ENCODE data around the gene DNAJC4.

Gene DNAJC4

GRCh38 chr11:64241491-64242374 is 11.4 kb downstream of the DNAJC4 start:
- TF ChIP-seq ZBTB7A (IDR thresholded peaks at IDR 0.05; ENCODE audit: low read depth) (peak; percentile 29; the same call in 1 of the 2 replicates), TAF1 (IDR thresholded peaks at IDR 0.05; ENCODE audit: low read depth) (peak; percentile 65), EGR1 (IDR thresholded peaks at IDR 0.05) (peak; percentile 53), YY1 (IDR thresholded peaks at IDR 0.05; ENCODE audit: low read depth) (peak; percentile 81), TCF12 (IDR thresholded peaks at IDR 0.05; ENCODE audit: low read depth) (no peak)
- TF ChIP-seq, protein P1, sequence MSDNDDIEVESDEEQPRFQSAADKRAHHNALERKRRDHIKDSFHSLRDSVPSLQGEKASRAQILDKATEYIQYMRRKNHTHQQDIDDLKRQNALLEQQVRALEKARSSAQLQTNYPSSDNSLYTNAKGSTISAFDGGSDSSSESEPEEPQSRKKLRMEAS (IDR thresholded peaks at IDR 0.05) = no peak

DNA sequence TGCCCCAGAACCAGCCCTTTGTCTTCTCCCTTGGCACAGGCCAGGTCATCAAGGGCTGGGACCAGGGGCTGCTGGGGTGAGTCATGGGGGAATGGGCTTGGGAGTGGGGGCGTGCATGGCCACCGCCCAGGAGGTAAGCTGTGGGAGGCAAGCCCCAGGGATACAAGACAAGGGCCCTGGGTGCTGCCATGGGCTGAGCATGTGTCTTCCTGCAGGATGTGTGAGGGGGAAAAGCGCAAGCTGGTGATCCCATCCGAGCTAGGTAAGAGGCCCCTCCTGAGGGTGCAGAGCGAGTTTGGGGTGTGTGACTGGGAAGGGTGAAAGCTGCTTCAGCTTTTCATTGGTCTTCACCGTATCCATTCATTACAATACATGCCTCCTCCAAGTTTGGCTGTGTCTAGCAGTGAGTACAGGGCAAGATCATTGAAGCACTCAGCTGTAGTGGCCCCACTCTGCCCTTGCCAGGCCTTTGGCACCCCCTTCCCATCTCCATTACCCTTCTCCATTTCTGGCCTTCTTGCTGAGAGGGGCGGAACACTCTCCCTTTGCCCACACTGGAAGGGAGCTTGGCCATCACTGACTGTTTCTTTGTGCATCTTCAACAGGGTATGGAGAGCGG is 13.0 kb downstream of the DNAJC4 start:
- no peak for TF ChIP-seq CREB1 (IDR thresholded peaks at IDR 0.05; ENCODE audit: low read depth)

- no peak for TF ChIP-seq TCF12 (IDR thresholded peaks at IDR 0.05; ENCODE audit: low read depth)
- TF ChIP-seq ZBTB7A (IDR thresholded peaks at IDR 0.05; ENCODE audit: low read depth) = no peak
- no peak for TF ChIP-seq CREB1 (IDR thresholded peaks at IDR 0.05; ENCODE audit: low read depth)
- no peak for TF ChIP-seq CEBPB (IDR thresholded peaks at IDR 0.05)
- TF ChIP-seq NFIC (IDR thresholded peaks at IDR 0.05) = no peak
- TF ChIP-seq RAD21 (IDR thresholded peaks at IDR 0.05; ENCODE audit: low read depth) = no peak
- no peak for TF ChIP-seq TAF1 (IDR thresholded peaks at IDR 0.05; ENCODE audit: low read depth)
Observed at GRCh38 chr11:64244107-64244506, 13.8 kb downstream of the DNAJC4 start.

DNA sequence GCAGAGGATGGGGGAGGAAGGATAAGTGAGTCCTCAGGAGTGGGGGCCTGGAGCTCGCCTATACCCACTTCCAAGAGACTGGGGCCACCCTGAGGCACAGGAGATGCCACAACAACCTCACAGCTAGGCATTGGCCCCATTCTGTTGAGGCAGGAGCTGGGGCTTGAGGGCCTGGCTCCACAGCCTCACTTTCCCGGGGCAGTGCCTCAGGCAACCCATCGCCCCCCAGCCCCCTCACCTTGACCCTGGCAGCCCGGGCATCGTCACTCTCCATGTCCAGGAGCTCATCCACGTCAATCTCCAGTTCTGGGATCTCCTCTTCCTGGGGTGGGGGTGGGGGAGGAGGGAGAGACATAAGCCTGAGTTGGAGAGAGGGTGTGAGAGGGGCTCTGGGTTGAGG is 14.6 kb downstream of the DNAJC4 start:
- TF ChIP-seq EP300 (IDR thresholded peaks at IDR 0.05; ENCODE audit: borderline replicate concordance) (no peak), EGR1 (IDR thresholded peaks at IDR 0.05) (no peak), ZBTB7A (IDR thresholded peaks at IDR 0.05; ENCODE audit: low read depth) (no peak), NFIC (IDR thresholded peaks at IDR 0.05) (no peak)
- TF ChIP-seq, protein P1 (IDR thresholded peaks at IDR 0.05) = no peak
- TF ChIP-seq, protein P2, sequence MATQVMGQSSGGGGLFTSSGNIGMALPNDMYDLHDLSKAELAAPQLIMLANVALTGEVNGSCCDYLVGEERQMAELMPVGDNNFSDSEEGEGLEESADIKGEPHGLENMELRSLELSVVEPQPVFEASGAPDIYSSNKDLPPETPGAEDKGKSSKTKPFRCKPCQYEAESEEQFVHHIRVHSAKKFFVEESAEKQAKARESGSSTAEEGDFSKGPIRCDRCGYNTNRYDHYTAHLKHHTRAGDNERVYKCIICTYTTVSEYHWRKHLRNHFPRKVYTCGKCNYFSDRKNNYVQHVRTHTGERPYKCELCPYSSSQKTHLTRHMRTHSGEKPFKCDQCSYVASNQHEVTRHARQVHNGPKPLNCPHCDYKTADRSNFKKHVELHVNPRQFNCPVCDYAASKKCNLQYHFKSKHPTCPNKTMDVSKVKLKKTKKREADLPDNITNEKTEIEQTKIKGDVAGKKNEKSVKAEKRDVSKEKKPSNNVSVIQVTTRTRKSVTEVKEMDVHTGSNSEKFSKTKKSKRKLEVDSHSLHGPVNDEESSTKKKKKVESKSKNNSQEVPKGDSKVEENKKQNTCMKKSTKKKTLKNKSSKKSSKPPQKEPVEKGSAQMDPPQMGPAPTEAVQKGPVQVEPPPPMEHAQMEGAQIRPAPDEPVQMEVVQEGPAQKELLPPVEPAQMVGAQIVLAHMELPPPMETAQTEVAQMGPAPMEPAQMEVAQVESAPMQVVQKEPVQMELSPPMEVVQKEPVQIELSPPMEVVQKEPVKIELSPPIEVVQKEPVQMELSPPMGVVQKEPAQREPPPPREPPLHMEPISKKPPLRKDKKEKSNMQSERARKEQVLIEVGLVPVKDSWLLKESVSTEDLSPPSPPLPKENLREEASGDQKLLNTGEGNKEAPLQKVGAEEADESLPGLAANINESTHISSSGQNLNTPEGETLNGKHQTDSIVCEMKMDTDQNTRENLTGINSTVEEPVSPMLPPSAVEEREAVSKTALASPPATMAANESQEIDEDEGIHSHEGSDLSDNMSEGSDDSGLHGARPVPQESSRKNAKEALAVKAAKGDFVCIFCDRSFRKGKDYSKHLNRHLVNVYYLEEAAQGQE (IDR thresholded peaks at IDR 0.05; ENCODE audit: low read depth) = no peak

GRCh38 chr11:64245401-64245796 is 15.1 kb downstream of the DNAJC4 start:
- TF ChIP-seq ZBTB7A (IDR thresholded peaks at IDR 0.05; ENCODE audit: low read depth) (no peak), CREB1 (IDR thresholded peaks at IDR 0.05; ENCODE audit: low read depth) (no peak), TEAD4 (IDR thresholded peaks at IDR 0.05) (no peak)

DNA sequence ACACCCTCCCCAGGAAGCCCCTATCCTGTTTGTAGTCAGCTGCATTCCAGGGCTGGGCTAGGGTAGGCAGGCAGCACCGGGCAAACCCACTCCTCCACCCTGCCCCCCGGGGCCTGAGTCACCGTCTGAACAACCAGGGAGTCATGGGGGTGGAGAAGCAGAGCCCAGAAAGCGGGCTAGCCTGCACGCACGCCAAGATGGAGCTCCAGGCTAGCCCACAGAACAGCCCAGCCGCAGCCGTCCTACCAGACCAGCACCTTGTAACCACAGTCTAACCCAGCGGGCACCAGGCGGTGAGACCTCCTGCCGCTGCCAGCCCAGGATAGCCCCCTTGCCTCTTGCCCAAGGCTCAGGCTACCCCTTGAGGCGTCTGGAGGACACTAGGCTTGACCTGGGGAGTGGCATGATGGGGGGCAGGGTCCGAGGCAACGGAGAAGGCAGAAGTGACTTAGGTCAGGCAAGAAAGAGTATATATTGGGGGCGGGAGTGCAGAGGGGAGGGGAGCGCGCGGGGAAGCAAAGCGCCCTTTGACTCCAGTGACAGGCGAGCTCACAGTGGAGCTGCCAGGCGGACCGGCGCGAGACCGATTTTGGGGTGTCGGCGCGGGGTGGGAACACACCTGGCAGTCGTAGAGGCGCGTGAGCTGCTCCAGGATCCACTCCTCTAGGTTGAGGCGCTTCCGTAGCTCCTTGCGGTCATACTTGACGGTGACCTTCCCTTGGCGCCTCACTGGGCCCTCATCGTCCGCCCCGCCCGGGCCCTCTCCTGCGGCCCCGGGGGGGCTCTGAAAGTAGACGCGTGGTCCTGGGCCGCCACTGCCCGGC is 15.7 kb downstream of the DNAJC4 start:
- TF ChIP-seq YY1 (IDR thresholded peaks at IDR 0.05; ENCODE audit: low read depth) (peak; percentile 33; the same call in 1 of the 2 replicates), CREB1 (IDR thresholded peaks at IDR 0.05; ENCODE audit: low read depth) (no peak), TEAD4 (IDR thresholded peaks at IDR 0.05) (peak; percentile 52; the same call in 1 of the 2 replicates), NFIC (IDR thresholded peaks at IDR 0.05) (no peak), TAF1 (IDR thresholded peaks at IDR 0.05; ENCODE audit: low read depth) (peak; percentile 29), CEBPB (IDR thresholded peaks at IDR 0.05) (no peak), ZBTB7A (IDR thresholded peaks at IDR 0.05; ENCODE audit: low read depth) (peak; percentile 68; the same call in 1 of the 2 replicates), RAD21 (IDR thresholded peaks at IDR 0.05; ENCODE audit: low read depth) (no peak), FOXM1 (IDR thresholded peaks at IDR 0.05; ENCODE audit: borderline replicate concordance, low read depth) (no peak), EGR1 (IDR thresholded peaks at IDR 0.05) (no peak), TCF12 (IDR thresholded peaks at IDR 0.05; ENCODE audit: low read depth) (no peak), EP300 (IDR thresholded peaks at IDR 0.05; ENCODE audit: borderline replicate concordance) (no peak)
- TF ChIP-seq, protein P3, sequence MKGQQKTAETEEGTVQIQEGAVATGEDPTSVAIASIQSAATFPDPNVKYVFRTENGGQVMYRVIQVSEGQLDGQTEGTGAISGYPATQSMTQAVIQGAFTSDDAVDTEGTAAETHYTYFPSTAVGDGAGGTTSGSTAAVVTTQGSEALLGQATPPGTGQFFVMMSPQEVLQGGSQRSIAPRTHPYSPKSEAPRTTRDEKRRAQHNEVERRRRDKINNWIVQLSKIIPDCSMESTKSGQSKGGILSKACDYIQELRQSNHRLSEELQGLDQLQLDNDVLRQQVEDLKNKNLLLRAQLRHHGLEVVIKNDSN (IDR thresholded peaks at IDR 0.05) = no peak
- TF ChIP-seq, protein P2 (IDR thresholded peaks at IDR 0.05; ENCODE audit: low read depth) = no peak
- TF ChIP-seq, protein P1 (IDR thresholded peaks at IDR 0.05) = no peak; the same call in 1 of the 2 replicates

All from Ishikawa (cell line).